ENCODE measurements around the gene ATXN10.
A peak's percentile ranks its signal among the peaks of the same experiment; 100 is the strongest.

The ATXN10 gene

DNA sequence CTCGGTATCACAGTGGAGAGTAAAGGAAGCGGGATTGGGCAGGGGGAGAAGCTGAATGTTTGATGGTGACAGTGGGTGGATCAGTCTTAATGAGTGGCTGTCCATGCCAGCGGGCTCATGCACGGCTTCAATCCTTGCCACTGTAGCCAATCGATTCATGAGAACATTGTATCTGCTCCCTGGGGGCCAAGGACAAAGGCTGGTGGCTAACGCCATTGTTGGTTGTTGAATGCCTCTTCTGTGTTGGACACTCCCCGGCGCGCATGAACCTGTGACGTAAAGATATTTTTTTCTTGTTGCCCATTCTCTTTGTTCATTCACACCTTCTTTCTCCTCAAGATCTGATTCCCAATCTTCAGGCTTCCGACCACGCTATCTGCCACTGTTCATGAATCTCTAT lies 20.9 kb upstream of the ATXN10 start:
- no peak overlapping the region for H2AFZ ChIP-seq (ENCODE audit: low read length)

DNA sequence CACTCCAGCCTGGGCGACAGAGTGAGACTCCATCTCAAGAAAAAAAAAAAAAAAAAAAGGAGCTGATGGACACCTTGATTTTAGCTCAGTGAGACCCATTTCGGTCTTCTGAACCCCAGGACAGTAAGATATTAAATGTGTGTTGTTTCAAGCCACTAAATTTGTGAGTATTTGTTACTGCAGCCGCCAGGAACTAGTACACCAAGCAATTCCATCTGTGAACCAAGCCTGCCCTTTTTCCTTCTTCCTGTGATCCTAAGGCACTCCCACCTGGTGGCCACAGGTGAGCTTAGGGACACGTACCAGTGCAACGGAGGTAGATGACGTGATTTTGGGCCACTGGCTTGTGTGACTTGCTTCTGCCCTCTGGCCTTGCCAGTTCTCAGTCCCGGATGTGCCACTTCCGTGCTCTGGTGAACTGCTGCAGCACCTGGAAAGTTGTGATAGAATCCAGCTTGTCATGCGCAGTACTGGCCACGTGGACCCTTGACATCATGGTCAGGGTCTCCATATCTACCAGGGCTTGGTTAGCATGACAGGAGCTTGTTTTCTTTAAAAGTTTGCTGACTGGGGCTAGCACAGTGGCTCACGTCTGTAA lies 19.6 kb upstream of the ATXN10 start:
- Histone ChIP-seq H2AFZ (ENCODE audit: low read length) (no peak overlapping the region), H3K27ac (ENCODE audit: low read depth, low read length, poor library complexity, severe bottlenecking) (peak overlapping the region; percentile 29), H3K4me2 (ENCODE audit: low read length) (peak overlapping the region; percentile 37; the same call in 1 of the 2 replicates), H3K27me3 (ENCODE audit: insufficient read depth, low read length) (no peaks in the 10 kb centered on the region), H3K9ac (ENCODE audit: low read length) (peak overlapping the region; percentile 1; the same call in 1 of the 2 replicates), H3K9me2 (ENCODE audit: low read depth, low read length) (no peaks in the 10 kb centered on the region), H3K79me2 (ENCODE audit: insufficient read depth, low read length) (no peaks in the 10 kb centered on the region), H3K9me3 (ENCODE audit: low read length) (no peaks in the 10 kb centered on the region), H3K4me3 (ENCODE audit: low read depth, low read length, poor library complexity, severe bottlenecking) (no peak overlapping the region), H3K36me3 (ENCODE audit: insufficient read depth, low read length) (peaks cover 26% of the 10 kb centered on the region), H3F3A (ENCODE audit: insufficient read depth, low read length) (no peaks in the 10 kb centered on the region), H3K4me1 (ENCODE audit: insufficient read depth, low read length, severe bottlenecking) (peaks cover 34% of the 10 kb centered on the region), H4K20me1 (ENCODE audit: insufficient read depth, low read length) (no peaks in the 10 kb centered on the region)
- TF ChIP-seq, protein P1, sequence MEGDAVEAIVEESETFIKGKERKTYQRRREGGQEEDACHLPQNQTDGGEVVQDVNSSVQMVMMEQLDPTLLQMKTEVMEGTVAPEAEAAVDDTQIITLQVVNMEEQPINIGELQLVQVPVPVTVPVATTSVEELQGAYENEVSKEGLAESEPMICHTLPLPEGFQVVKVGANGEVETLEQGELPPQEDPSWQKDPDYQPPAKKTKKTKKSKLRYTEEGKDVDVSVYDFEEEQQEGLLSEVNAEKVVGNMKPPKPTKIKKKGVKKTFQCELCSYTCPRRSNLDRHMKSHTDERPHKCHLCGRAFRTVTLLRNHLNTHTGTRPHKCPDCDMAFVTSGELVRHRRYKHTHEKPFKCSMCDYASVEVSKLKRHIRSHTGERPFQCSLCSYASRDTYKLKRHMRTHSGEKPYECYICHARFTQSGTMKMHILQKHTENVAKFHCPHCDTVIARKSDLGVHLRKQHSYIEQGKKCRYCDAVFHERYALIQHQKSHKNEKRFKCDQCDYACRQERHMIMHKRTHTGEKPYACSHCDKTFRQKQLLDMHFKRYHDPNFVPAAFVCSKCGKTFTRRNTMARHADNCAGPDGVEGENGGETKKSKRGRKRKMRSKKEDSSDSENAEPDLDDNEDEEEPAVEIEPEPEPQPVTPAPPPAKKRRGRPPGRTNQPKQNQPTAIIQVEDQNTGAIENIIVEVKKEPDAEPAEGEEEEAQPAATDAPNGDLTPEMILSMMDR (IDR thresholded peaks at IDR 0.05; ENCODE audit: low read length) = no peak
- TF ChIP-seq EZH2 (IDR thresholded peaks at IDR 0.05; ENCODE audit: borderline replicate concordance, low read length) = no peak

More for the DNA sequence above, 20.9 kb upstream of the ATXN10 start:
- no peak for TF ChIP-seq EZH2 (IDR thresholded peaks at IDR 0.05; ENCODE audit: borderline replicate concordance, low read length)
- TF ChIP-seq, protein P1 (IDR thresholded peaks at IDR 0.05; ENCODE audit: low read length) = no peak
- H3K79me2 ChIP-seq (ENCODE audit: insufficient read depth, low read length) = no peaks in the 10 kb centered on the region
- H4K20me1 ChIP-seq (ENCODE audit: insufficient read depth, low read length) = no peaks in the 10 kb centered on the region
- no peaks in the 10 kb centered on the region for H3K9me2 ChIP-seq (ENCODE audit: low read depth, low read length)
- H3K36me3 ChIP-seq (ENCODE audit: insufficient read depth, low read length) = peaks cover 12% of the 10 kb centered on the region
- H3K4me2 ChIP-seq (ENCODE audit: low read length) = no peak overlapping the region
- H3F3A ChIP-seq (ENCODE audit: insufficient read depth, low read length) = no peaks in the 10 kb centered on the region
- H3K27ac ChIP-seq (ENCODE audit: low read depth, low read length, poor library complexity, severe bottlenecking) = no peak overlapping the region
- no peaks in the 10 kb centered on the region for H3K9me3 ChIP-seq (ENCODE audit: low read length)
- no peaks in the 10 kb centered on the region for H3K27me3 ChIP-seq (ENCODE audit: insufficient read depth, low read length)
- peaks cover 47% of the 10 kb centered on the region for H3K4me1 ChIP-seq (ENCODE audit: insufficient read depth, low read length, severe bottlenecking)
- H3K9ac ChIP-seq (ENCODE audit: low read length) = no peak overlapping the region
- no peak overlapping the region for H3K4me3 ChIP-seq (ENCODE audit: low read depth, low read length, poor library complexity, severe bottlenecking)

DNA sequence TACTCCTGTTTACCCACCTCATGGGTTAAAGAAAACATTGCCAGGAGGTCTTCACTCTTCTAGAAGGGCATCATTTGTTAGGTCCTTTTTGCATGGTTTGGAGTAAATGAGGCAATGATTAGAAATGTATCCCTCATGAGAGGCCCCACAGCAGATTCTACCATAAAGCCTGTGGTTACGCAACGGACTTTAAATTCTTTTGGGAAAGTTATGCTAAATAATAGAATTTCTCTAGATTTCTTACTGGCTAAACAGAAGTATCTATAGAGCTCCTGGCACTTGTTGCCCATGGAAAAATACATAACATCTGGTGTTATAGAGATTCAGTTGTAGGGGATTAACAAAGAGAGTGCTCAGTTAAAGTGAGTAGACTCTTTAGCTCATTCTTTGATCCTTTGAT lies 15.1 kb upstream of the ATXN10 start:
- Histone ChIP-seq H3K79me2 (ENCODE audit: insufficient read depth, low read length) (no peaks in the 10 kb centered on the region), H3K4me3 (ENCODE audit: low read depth, low read length, poor library complexity, severe bottlenecking) (no peak overlapping the region), H3K9me3 (ENCODE audit: low read length) (no peaks in the 10 kb centered on the region), H3K4me1 (ENCODE audit: insufficient read depth, low read length, severe bottlenecking) (peaks cover 14% of the 10 kb centered on the region), H3F3A (ENCODE audit: insufficient read depth, low read length) (no peaks in the 10 kb centered on the region), H3K27me3 (ENCODE audit: insufficient read depth, low read length) (no peaks in the 10 kb centered on the region), H3K27ac (ENCODE audit: low read depth, low read length, poor library complexity, severe bottlenecking) (no peak overlapping the region), H3K9ac (ENCODE audit: low read length) (no peak overlapping the region), H3K9me2 (ENCODE audit: low read depth, low read length) (no peaks in the 10 kb centered on the region), H3K4me2 (ENCODE audit: low read length) (no peak overlapping the region), H2AFZ (ENCODE audit: low read length) (no peak overlapping the region), H4K20me1 (ENCODE audit: insufficient read depth, low read length) (no peaks in the 10 kb centered on the region), H3K36me3 (ENCODE audit: insufficient read depth, low read length) (peaks cover 21% of the 10 kb centered on the region; the same call in 1 of the 2 replicates)
- TF ChIP-seq EZH2 (IDR thresholded peaks at IDR 0.05; ENCODE audit: borderline replicate concordance, low read length) = no peak
- TF ChIP-seq, protein P1 (IDR thresholded peaks at IDR 0.05; ENCODE audit: low read length) = no peak

Measured in OCI-LY1 (cell line).